ENCODE results near the gene ERG.

- TF ChIP-seq BORCS8-MEF2B (CRISPR knock-in tag; IDR thresholded peaks at IDR 0.05) (no peak), SUZ12 (IDR thresholded peaks at IDR 0.05; ENCODE audit: low read depth, low read length) (no peak), NR2F1 (CRISPR knock-in tag; IDR thresholded peaks at IDR 0.05) (no peak), HOXA5 (CRISPR knock-in tag; IDR thresholded peaks at IDR 0.05) (no peak), ARHGAP35 (CRISPR knock-in tag; IDR thresholded peaks at IDR 0.05; ENCODE audit: borderline replicate concordance) (no peak), EP300 (IDR thresholded peaks at IDR 0.05; ENCODE audit: low read depth in 2 of 2, low read length in 2 of 2) (no peak), EP300 (CRISPR knock-in tag; IDR thresholded peaks at IDR 0.05; ENCODE audit: borderline replicate concordance) (no peak), ZBTB10 (CRISPR knock-in tag; IDR thresholded peaks at IDR 0.05; ENCODE audit: borderline replicate concordance) (no peak), CTCF (CRISPR knock-in tag; IDR thresholded peaks at IDR 0.05) (no peak), TFDP1 (CRISPR knock-in tag; IDR thresholded peaks at IDR 0.05; ENCODE audit: borderline replicate concordance) (no peak), ASH2L (IDR thresholded peaks at IDR 0.05; ENCODE audit: insufficient read length, low read depth, low read length) (no peak), MAX (IDR thresholded peaks at IDR 0.05) (no peak), POLR2A (IDR thresholded peaks at IDR 0.05; ENCODE audit: insufficient read depth in 1 of 2, low read depth in 2 of 2, low read length in 2 of 2) (no peak)
These were observed 70.1 kb downstream of the ERG start for GRCh38 chr21:38428211-38428610.

All from HepG2 (cell line).